Loucy (cell line): Measurements from ENCODE around the gene AP4B1.

Experiments used
- H2AFZ ChIP-seq: fragments of 200-600 bp; sonication (generic); 2 replicates; pipeline ENCODE4 v1.6.0; 2016; ENCODE audit warnings: antibody characterized with exemption, mild to moderate bottlenecking, low read length, moderate library complexity
- H3F3A ChIP-seq: fragments of 200-600 bp; 2 replicates; pipeline ENCODE4 v1.6.0; 2016; ENCODE audit warnings: antibody characterized with exemption, low read depth, mild to moderate bottlenecking
- H3K27me3 ChIP-seq: fragments of 200-600 bp; sonication (generic); 2 replicates; pipeline ENCODE4 v1.6.1; 2014; ENCODE audit warnings: low read length, mild to moderate bottlenecking; ENCODE audit not compliant: insufficient read depth, poor library complexity, severe bottlenecking
- H3K36me3 ChIP-seq: fragments of 200-600 bp; sonication (generic); 2 replicates; pipeline ENCODE4 v1.6.1; 2016; ENCODE audit warnings: low read length; ENCODE audit not compliant: insufficient read depth
- H3K4me1 ChIP-seq: fragments of 200-600 bp; sonication (generic); 2 replicates; pipeline ENCODE4 v1.5.1; 2014; ENCODE audit warnings: low read length, mild to moderate bottlenecking; ENCODE audit not compliant: insufficient read depth, poor library complexity, severe bottlenecking
- H3K4me2 ChIP-seq: fragments of 200-600 bp; sonication (generic); 2 replicates; pipeline ENCODE4 v1.6.0; 2014; ENCODE audit warnings: antibody characterized with exemption, low read length, low read depth, mild to moderate bottlenecking; ENCODE audit not compliant: poor library complexity, severe bottlenecking
- H3K4me3 ChIP-seq: fragments of 200-600 bp; sonication (generic); 2 replicates; pipeline ENCODE4 v1.5.1; 2014; ENCODE audit warnings: low read length, mild to moderate bottlenecking, mixed read lengths; ENCODE audit not compliant: poor library complexity, severe bottlenecking
- H3K79me2 ChIP-seq: fragments of 200-600 bp; sonication (generic); 2 replicates; pipeline ENCODE4 v1.6.1; 2014; ENCODE audit warnings: low read length; ENCODE audit not compliant: insufficient read depth
- H3K9ac ChIP-seq: fragments of 200-600 bp; sonication (generic); 2 replicates; pipeline ENCODE4 v1.6.0; 2014; ENCODE audit warnings: mild to moderate bottlenecking, low read depth, low read length, moderate library complexity; ENCODE audit not compliant: poor library complexity, severe bottlenecking
- H3K9me2 ChIP-seq: fragments of 200-600 bp; sonication (generic); replicated peaks from 2 replicates; pipeline ENCODE4 v1.6.1; 2016; ENCODE audit warnings: low read depth, low read length, mixed read lengths
- H3K9me3 ChIP-seq: fragments of 200-600 bp; sonication (generic); 2 replicates; pipeline ENCODE4 v1.6.1; 2014; ENCODE audit warnings: mild to moderate bottlenecking, antibody characterized with exemption, low read length, low read depth; ENCODE audit not compliant: insufficient read depth
- H4K20me1 ChIP-seq: fragments of 200-600 bp; sonication (generic); 2 replicates; pipeline ENCODE4 v1.6.0; 2014; ENCODE audit warnings: antibody characterized with exemption, low read length, mild to moderate bottlenecking; ENCODE audit not compliant: insufficient read depth, poor library complexity, severe bottlenecking
- CTCF ChIP-seq: fragments of 200-600 bp; sonication (generic); conservative IDR thresholded peaks from 2 replicates; pipeline ENCODE4 v1.5.1; 2014; ENCODE audit warnings: mild to moderate bottlenecking, antibody characterized with exemption, low read length
- EZH2phosphoT487 ChIP-seq: fragments of 200-600 bp; IDR thresholded peaks from 2 replicates; pipeline ENCODE4 v1.6.1; 2018; ENCODE audit warnings: antibody characterized with exemption, mild to moderate bottlenecking, moderate library complexity, borderline replicate concordance

Gene AP4B1

DNA sequence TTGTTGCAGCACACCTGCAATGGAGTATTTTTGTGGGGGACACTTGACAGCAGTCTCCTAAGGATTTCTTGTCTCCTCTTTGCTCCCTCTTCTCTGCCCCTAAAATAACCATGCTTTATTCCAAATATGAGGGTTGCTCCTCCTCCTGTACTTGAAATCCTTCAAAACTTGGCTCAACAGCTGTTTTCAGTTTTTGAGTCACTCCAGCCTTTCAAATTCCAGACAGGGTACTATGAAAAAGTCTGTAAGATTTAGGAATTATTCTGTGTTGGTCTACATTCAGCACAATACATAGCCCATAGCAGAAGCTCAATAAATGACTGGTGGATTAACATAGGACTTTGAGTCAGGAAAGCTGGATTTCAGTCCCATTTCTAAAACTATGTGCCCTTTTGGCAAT is 5.5 kb downstream of the AP4B1 start:
- Histone ChIP-seq H3K36me3 (peaks cover 16% of the 10 kb centered on the region; the same call in 1 of the 2 replicates), H3F3A (no peaks in the 10 kb centered on the region), H4K20me1 (no peaks in the 10 kb centered on the region), H3K9me2 (no peaks in the 10 kb centered on the region), H3K27me3 (no peaks in the 10 kb centered on the region), H3K4me1 (peaks cover 28% of the 10 kb centered on the region), H3K4me2 (peak overlapping the region; percentile 17), H2AFZ (no peak overlapping the region), H3K9ac (no peak overlapping the region), H3K79me2 (peaks cover 31% of the 10 kb centered on the region), H3K4me3 (no peak overlapping the region), H3K9me3 (no peaks in the 10 kb centered on the region)
- TF ChIP-seq CTCF (no peak), EZH2phosphoT487 (no peak)

GRCh38 chr1:113898241-113898814 is 6.3 kb downstream of the AP4B1 start:
- Histone ChIP-seq H3K27me3 (no peaks in the 10 kb centered on the region), H3K4me2 (no peak overlapping the region), H3K4me1 (peaks cover 21% of the 10 kb centered on the region), H2AFZ (no peak overlapping the region), H3K9me3 (no peaks in the 10 kb centered on the region), H3K36me3 (peaks cover 17% of the 10 kb centered on the region; the same call in 1 of the 2 replicates), H4K20me1 (no peaks in the 10 kb centered on the region), H3F3A (no peaks in the 10 kb centered on the region), H3K4me3 (no peak overlapping the region), H3K9me2 (no peaks in the 10 kb centered on the region), H3K9ac (no peak overlapping the region), H3K79me2 (peaks cover 23% of the 10 kb centered on the region)
- TF ChIP-seq CTCF (no peak), EZH2phosphoT487 (no peak)

DNA sequence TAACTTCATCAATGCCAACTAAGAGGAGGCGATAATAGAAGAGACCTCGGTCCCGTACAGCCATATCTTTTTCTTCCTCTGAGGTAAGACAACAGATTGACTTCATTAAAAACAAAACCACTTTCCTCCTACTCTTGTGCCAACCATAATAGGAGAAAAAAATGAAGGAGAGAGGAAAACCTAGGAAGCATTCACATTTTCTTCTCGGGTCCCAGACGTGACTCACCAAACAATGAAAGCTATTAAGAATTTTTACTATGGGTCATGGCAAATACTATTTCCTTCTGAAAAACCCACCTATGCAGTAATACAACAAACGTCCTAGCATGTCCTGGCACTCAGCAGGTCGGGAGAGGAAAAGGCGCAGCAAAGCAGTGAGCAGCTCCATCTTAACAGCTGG is 8.6 kb downstream of the AP4B1 start:
- no peaks in the 10 kb centered on the region for H3F3A ChIP-seq
- H3K9me2 ChIP-seq = no peaks in the 10 kb centered on the region
- TF ChIP-seq EZH2phosphoT487 = no peak
- no peak for TF ChIP-seq CTCF
- no peaks in the 10 kb centered on the region for H3K9me3 ChIP-seq
- H3K9ac ChIP-seq = no peak overlapping the region
- no peak overlapping the region for H2AFZ ChIP-seq
- no peaks in the 10 kb centered on the region for H4K20me1 ChIP-seq
- no peaks in the 10 kb centered on the region for H3K27me3 ChIP-seq
- H3K4me1 ChIP-seq = no peaks in the 10 kb centered on the region
- no peaks in the 10 kb centered on the region for H3K79me2 ChIP-seq
- peaks cover 17% of the 10 kb centered on the region; the same call in 1 of the 2 replicates for H3K36me3 ChIP-seq
- no peak overlapping the region for H3K4me3 ChIP-seq
- H3K4me2 ChIP-seq = no peak overlapping the region
